Ectodermal cell (in vitro differentiated cells): Measurements from ENCODE around the gene HTR1A. TPM values are rescaled to one million over a fixed set of nuclear protein-coding genes. Genes with fewer than 3 reads are reported as not detected.
A peak's percentile ranks its signal among the peaks of the same experiment; 100 is the strongest.

Source experiments
- H3K27ac ChIP-seq: 2 replicates; pipeline ENCODE4 v1.7.0; 2013; ENCODE audit warnings: mild to moderate bottlenecking, low read depth, low read length; ENCODE audit not compliant: insufficient read depth, poor library complexity, severe bottlenecking
- H3K27me3 ChIP-seq: 2 replicates; pipeline ENCODE4 v1.7.0; 2013; ENCODE audit warnings: mild to moderate bottlenecking, low read length; ENCODE audit not compliant: insufficient read depth, control insufficient read depth, poor library complexity, severe bottlenecking
- H3K36me3 ChIP-seq: one replicate; pipeline ENCODE4 v1.7.0; 2013; ENCODE audit warnings: low read length; ENCODE audit not compliant: control insufficient read depth, insufficient read depth
- H3K4me1 ChIP-seq: one replicate; pipeline ENCODE4 v1.7.0; 2013; ENCODE audit warnings: low read length; ENCODE audit not compliant: control insufficient read depth, insufficient read depth
- H3K4me3 ChIP-seq: 2 replicates; pipeline ENCODE4 v1.7.0; 2013; ENCODE audit warnings: low read depth, low read length, control low read depth; ENCODE audit not compliant: insufficient read depth
- H3K9me3 ChIP-seq: 2 replicates; pipeline ENCODE4 v1.7.0; 2013; ENCODE audit warnings: mild to moderate bottlenecking, low read length, moderate library complexity; ENCODE audit not compliant: control insufficient read depth
- WGBS, 2 experiments: methylation state at CpG; one replicate each; pipeline ENCODE4 v1.1.7; 2013; ENCODE audit warnings: missing lambda C conversion rate in 2 of 2; 5-methylcytosine and 5-hydroxymethylcytosine counted together
- polyA plus RNA-seq, 4 experiments: library from polyadenylated mRNA; stranded (reverse); fragments of 50-300 nt; gene quantifications; one replicate each; pipeline ENCODE4 v1.2.3, GENCODE V29; 2013

HTR1A gene
- polyA plus RNA-seq (2013, experiment 1 of 4) = not detected
- not detected for polyA plus RNA-seq (2013, experiment 2 of 4)
- not detected for polyA plus RNA-seq (2013, experiment 3 of 4)
- polyA plus RNA-seq (2013, experiment 4 of 4) = 0.24 TPM

DNA sequence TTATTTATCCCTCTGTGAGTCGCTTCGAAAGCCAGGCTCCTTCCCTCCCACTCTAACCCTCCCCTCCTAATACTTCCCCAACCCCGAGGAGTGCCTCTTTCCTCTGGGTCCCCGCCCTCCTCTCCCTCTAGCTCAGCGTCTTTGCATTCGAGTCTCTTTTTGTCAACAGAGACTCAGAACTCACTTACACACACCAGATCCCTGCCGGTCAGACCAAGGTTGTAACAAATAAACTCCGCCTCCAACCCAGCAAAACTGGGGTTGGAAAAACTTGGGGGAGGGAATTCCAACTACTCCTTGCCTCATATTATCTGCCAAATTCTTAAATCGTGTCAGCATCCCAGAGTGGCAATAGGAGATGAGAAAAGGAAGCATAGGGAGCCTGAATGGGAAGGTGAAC lies at the start of gene HTR1A:
Gene HTR1A (minus strand): TSS at position 167 of the 400 bp plus-strand sequence. CDS start 726 bp downstream, outside the sequence.
- 6% methylated on average over 7 to 9 of the region's 9 CpGs for WGBS, 2 experiments
- Histone ChIP-seq H3K27me3 (peaks cover 34% of the 10 kb centered on the region), H3K4me3 (peak within 1 kb of the TSS; percentile 20)

DNA sequence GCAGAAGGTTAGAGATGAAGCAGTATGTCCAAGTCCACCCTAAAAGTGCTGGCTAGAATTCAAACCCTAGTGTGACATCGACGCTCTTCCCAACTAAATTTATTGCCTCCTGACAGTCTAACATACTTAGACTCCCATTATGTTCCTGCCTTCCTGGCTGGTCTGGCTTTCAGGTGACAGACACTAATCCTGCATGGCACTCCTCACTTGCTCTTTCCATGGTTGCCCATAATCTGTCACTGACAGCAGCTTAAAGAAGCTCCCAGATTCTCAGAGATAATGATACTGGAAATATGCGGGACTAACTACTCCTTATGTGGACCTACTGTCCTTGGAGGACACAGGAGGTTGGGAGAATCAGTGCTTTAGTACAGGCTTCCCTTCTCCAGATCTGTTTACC lies 41.7 kb upstream of the HTR1A start:
- Histone ChIP-seq H3K27ac (no peak overlapping the region), H3K9me3 (no peaks in the 10 kb centered on the region), H3K4me1 (peaks cover 5% of the 10 kb centered on the region), H3K27me3 (no peaks in the 10 kb centered on the region), H3K36me3 (no peaks in the 10 kb centered on the region), H3K4me3 (no peak overlapping the region)
- 63 to 93% methylated on average over 2 to 3 of the region's 3 CpGs for WGBS, 2 experiments

More for the DNA sequence above, at the start of gene HTR1A:
- H3K9me3 ChIP-seq = no peaks in the 10 kb centered on the region
- H3K4me1 ChIP-seq = peaks cover 9% of the 10 kb centered on the region
- no peak within 1 kb of the TSS for H3K27ac ChIP-seq
- no peaks in the 10 kb centered on the region for H3K36me3 ChIP-seq

DNA sequence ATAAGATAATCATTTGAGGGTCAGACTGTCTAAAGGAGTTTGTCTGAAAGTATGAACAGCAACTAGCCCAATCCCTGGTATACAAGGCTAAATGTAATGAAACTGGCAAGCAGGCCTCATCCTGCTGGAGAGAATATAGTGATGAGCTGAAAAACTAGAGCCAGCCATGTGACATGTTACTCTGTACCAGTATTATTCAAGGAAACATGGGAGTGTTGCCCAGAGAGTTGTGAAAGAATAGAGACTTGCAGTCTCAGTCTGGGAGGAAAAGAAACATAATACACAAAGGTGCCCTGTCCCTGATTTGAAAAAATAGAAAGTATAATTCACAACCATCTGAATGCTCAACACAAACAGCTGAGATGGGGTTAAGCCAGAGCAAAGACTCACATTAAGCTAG lies 37.9 kb upstream of the HTR1A start:
- Histone ChIP-seq H3K27ac (no peak overlapping the region), H3K36me3 (no peaks in the 10 kb centered on the region), H3K4me3 (no peak overlapping the region), H3K9me3 (no peaks in the 10 kb centered on the region), H3K27me3 (no peaks in the 10 kb centered on the region), H3K4me1 (peaks cover 5% of the 10 kb centered on the region)

DNA sequence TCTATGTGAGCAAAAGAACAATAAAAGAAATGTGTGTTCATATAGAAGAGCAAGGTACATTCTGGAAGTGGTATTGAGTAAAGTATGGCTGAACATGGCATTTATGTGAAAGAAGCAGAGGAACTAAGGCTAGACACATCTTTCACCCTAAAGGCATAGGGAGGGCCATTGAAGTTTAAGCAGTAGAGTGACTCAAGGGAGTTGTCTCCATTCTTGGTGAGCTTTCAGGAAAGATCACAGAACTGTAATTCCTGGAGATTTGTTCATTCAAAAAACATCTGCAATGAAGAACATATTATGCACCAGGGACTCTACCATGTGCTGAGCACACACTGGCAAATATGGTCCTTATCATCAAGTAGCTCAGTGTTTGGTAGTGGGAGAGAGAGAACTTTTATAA lies 24.8 kb upstream of the HTR1A start:
- Histone ChIP-seq H3K36me3 (no peaks in the 10 kb centered on the region), H3K27ac (no peak overlapping the region), H3K9me3 (no peaks in the 10 kb centered on the region)

DNA sequence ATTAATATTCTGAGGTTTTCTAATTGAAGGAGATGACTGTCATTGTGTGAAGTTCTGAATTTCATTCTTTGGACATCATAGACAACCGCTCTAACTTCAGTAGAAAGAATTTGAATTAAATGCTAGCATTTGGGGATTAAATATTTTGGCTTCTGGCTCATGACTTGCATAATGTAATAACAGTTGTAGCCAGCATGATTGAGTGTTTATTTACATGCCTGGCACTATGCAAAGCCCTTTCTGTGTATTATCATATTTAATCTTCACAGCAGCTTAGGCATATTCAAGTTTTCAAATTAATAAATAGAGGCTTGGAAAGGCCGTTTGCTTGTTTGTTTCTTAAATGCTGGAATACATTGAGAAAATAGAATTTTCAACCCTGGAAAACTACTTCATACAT lies 19.6 kb upstream of the HTR1A start:
- H3K36me3 ChIP-seq = no peaks in the 10 kb centered on the region
- WGBS, 2 experiments = 94 to 98% methylated on average over 1 to 2 of the region's 2 CpGs
- no peak overlapping the region for H3K4me3 ChIP-seq
- H3K27ac ChIP-seq = no peak overlapping the region
- no peaks in the 10 kb centered on the region for H3K4me1 ChIP-seq
- no peaks in the 10 kb centered on the region for H3K9me3 ChIP-seq
- H3K27me3 ChIP-seq = no peaks in the 10 kb centered on the region

More for the DNA sequence above, 24.8 kb upstream of the HTR1A start:
- H3K4me1 ChIP-seq = no peaks in the 10 kb centered on the region
- H3K4me3 ChIP-seq = no peak overlapping the region
- H3K27me3 ChIP-seq = no peaks in the 10 kb centered on the region

DNA sequence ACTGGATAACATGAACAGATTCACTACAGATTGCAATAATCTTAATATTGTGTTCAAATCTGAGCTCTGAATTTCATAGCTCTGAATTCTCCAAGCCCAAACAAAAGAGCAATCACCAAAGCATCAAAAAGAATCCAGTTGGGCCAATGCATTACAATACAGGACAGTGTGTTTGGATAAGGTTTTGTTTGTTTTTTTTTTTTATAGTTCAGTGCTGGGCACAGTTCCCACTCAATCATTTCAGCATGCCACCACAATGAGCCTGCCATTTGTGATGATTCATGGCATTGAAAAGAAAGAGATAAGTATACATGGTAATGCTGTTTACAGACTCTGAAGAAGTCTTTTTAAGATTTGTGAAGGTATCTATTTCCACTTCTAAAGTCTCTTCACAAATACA lies 1.7 kb upstream of the HTR1A start:
- H3K9me3 ChIP-seq = no peaks in the 10 kb centered on the region
- no peak overlapping the region for H3K4me3 ChIP-seq
- H3K27ac ChIP-seq = no peak overlapping the region
- peaks cover 34% of the 10 kb centered on the region for H3K27me3 ChIP-seq
- H3K4me1 ChIP-seq = peaks cover 3% of the 10 kb centered on the region
- no peaks in the 10 kb centered on the region for H3K36me3 ChIP-seq

DNA sequence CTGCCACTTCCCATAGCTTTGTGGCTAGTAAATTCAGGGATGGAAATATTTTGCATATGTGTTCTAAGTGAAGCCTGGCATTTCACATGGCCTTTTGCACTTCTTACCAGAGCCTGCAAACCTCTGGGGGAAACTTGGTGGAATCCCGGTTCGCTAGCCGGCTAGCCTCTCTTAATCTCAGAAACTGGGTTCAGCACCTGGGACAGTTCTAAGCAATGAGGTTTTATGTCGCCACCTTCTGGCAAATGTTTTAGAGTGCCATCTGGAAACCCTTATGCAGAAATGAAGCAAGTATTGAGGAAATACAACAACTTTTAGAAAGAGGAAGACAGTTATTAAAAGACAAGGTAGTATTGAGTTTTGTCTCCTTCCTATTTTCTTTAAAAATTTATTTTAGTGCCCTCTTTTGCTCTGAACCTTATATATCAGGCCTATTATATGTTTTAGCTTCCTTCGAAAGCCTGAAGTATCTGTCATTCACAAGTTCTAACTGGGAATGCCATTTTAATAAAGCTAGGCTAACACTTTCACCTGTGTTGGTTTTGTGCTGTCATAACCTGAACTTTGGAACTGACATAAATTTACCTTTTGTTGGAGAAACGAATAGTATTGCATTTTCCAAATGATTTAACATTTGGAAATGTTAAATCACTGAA lies 963 bp upstream of the HTR1A start:
- 20 to 21% methylated on average over 5 of the region's 6 CpGs for WGBS, 2 experiments
- no peak overlapping the region for H3K4me3 ChIP-seq

DNA sequence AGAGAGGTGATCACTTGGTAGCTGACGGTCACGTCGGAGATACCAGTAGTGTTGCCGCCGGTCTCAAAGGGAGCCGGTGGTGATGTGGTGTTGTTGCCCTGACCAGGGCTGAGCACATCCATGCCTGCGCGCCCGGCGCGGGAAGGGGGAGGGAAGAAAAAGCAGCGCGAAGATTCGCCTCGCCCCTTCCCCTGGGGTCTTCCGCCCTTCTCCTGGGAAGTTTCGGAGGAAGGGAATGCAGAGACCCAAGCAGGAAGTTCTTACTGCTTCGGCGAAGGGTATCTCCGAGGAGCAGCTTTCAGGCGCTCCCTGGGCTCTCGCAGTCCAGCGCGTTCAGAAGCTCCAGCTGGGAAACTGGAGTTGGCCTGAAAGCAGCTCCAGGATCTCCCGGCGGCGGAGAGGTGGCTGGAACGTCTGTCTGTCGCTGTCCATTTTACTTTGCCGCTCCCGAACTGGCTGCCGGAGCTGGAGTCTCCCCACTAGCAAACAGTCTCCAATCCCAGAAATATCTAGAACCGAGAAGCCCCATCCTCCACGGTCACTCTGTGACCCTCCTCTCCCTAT lies 565 bp downstream of the HTR1A start:
- H3K27me3 ChIP-seq = peaks cover 34% of the 10 kb centered on the region
- H3K27ac ChIP-seq = no peak overlapping the region
- H3K4me1 ChIP-seq = peaks cover 9% of the 10 kb centered on the region
- H3K9me3 ChIP-seq = no peaks in the 10 kb centered on the region
- 16 to 19% methylated on average over 34 of the region's 34 CpGs for WGBS, 2 experiments
- H3K4me3 ChIP-seq = peak overlapping the region; percentile 20
- H3K36me3 ChIP-seq = no peaks in the 10 kb centered on the region

More for the DNA sequence above, 963 bp upstream of the HTR1A start:
- Histone ChIP-seq H3K27ac (no peak overlapping the region), H3K9me3 (no peaks in the 10 kb centered on the region), H3K4me1 (peaks cover 9% of the 10 kb centered on the region), H3K27me3 (peaks cover 34% of the 10 kb centered on the region), H3K36me3 (no peaks in the 10 kb centered on the region)

DNA sequence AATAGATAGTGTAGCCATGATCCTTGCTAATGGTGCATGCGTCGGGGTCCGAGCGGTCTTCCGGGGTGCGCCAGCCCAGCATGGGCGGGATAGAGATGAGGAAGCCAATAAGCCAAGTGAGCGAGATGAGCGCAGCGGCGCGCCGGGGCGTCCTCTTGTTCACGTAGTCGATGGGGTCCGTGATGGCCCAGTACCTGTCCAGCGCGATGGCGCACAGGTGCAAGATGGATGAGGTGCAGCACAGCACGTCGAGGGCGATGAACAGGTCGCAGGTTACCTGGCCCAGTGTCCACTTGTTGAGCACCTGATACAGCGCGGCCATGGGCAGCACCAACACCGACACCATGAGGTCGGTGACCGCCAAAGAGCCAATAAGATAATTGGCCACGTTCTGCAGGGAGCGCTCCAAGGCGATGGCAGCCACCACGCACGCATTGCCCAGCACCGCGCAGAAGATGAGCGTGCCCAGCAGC lies 1.1 kb downstream of the HTR1A start:
- Histone ChIP-seq H3K4me3 (peak overlapping the region; percentile 20), H3K9me3 (no peaks in the 10 kb centered on the region), H3K27me3 (peaks cover 34% of the 10 kb centered on the region), H3K27ac (no peak overlapping the region), H3K36me3 (no peaks in the 10 kb centered on the region), H3K4me1 (peaks cover 9% of the 10 kb centered on the region)
- 84 to 85% methylated on average over 37 of the region's 37 CpGs for WGBS, 2 experiments

DNA sequence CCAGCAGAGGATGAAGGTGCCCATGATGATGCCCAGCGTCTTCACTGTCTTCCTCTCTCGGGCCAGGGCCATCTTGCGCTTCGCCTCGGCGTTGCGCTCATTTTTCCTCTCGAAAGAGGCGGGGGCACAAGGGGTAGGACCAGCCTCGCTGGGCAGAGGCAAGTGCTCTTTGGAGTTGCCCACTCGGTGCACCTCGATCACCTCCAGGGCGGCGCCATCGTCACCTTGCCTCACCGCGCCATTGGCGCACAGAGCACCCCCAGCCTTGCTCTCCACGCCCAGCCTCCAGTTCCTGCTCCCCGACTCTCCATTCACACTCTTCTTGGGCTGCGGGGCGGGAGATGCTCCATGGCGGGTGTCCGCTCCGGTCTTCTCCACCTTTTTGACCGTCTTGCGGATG lies 1.6 kb downstream of the HTR1A start:
- peaks cover 34% of the 10 kb centered on the region for H3K27me3 ChIP-seq
- no peaks in the 10 kb centered on the region for H3K9me3 ChIP-seq
- no peak overlapping the region for H3K4me3 ChIP-seq
- WGBS, 2 experiments = 94 to 96% methylated on average over 27 of the region's 27 CpGs
- peaks cover 9% of the 10 kb centered on the region for H3K4me1 ChIP-seq
- no peaks in the 10 kb centered on the region for H3K36me3 ChIP-seq
- H3K27ac ChIP-seq = no peak overlapping the region
